ENCODE measurements around the gene MORC1. TPM values are rescaled to one million over a fixed set of nuclear protein-coding genes. Genes with fewer than 3 reads are reported as not detected.

Gene MORC1
- total RNA-seq, 2 experiments from 2014 or later = not detected

- CTCF ChIA-PET (ENCODE audit: unreplicated experiment) = interaction anchor here (0.9 kb wide), 1 partner anchor 253 kb away, joined by 3 read pairs; no protein-coding TSS in a partner anchor
- no peaks in the 10 kb centered on the region for H3K36me3 ChIP-seq (ENCODE audit: insufficient read depth, low read length)
- no peaks in the 10 kb centered on the region for H3K9me3 ChIP-seq (ENCODE audit: low read length)
- no peaks in the 10 kb centered on the region for H3K79me2 ChIP-seq (ENCODE audit: insufficient read depth, low read depth, low read length)
- H3K4me1 ChIP-seq (ENCODE audit: insufficient read depth, low read length, poor library complexity, severe bottlenecking) = no peaks in the 10 kb centered on the region
- no TSS peak for BruUV-seq (replicated peaks)
- intact Hi-C loops (cut with micrococcal nuclease; ENCODE audit: unreplicated experiment) = loop anchor here (1.0 kb wide), 2 partner anchors 253 to 426 kb away; no protein-coding TSS in a partner anchor
- no peak overlapping the region for H3K27ac ChIP-seq (ENCODE audit: low read depth, low read length, poor library complexity, severe bottlenecking)
- DNase-seq (ENCODE audit: low spot score) = peak; percentile 56
- H4K20me1 ChIP-seq (ENCODE audit: insufficient read depth, low read length) = no peaks in the 10 kb centered on the region
- H3K4me2 ChIP-seq (ENCODE audit: low read length) = no peak overlapping the region
- no peak overlapping the region for H3K4me3 ChIP-seq (ENCODE audit: low read depth, low read length, poor library complexity, severe bottlenecking)
- no peak overlapping the region for H2AFZ ChIP-seq (ENCODE audit: low read length)
- POLR2A ChIA-PET = interaction anchor here (0.6 to 0.7 kb wide), 2 partner anchors 73 to 241 kb away, joined by 3 to 4 read pairs; no protein-coding TSS in a partner anchor
- peak; percentile 91 for TF ChIP-seq CTCF (conservative IDR thresholded peaks at IDR 0.05; ENCODE audit: low read length)
- no peak for TF ChIP-seq EZH2phosphoT487 (IDR thresholded peaks at IDR 0.05; ENCODE audit: borderline replicate concordance, low read depth, low read length)
- no peaks in the 10 kb centered on the region for H3K9me2 ChIP-seq (ENCODE audit: insufficient read depth, low read length)
These were observed 202.9 kb downstream of the MORC1 start for GRCh38 chr3:108914774-108915641.

- TF ChIP-seq CTCF (conservative IDR thresholded peaks at IDR 0.05; ENCODE audit: low read length) (no peak), EZH2phosphoT487 (IDR thresholded peaks at IDR 0.05; ENCODE audit: borderline replicate concordance, low read depth, low read length) (no peak)
- DNase-seq (ENCODE audit: low spot score) = no peak
- Histone ChIP-seq H3K36me3 (ENCODE audit: insufficient read depth, low read length) (no peaks in the 10 kb centered on the region), H4K20me1 (ENCODE audit: insufficient read depth, low read length) (no peaks in the 10 kb centered on the region), H3K79me2 (ENCODE audit: insufficient read depth, low read depth, low read length) (no peaks in the 10 kb centered on the region), H3K4me3 (ENCODE audit: low read depth, low read length, poor library complexity, severe bottlenecking) (no peak overlapping the region), H3K4me1 (ENCODE audit: insufficient read depth, low read length, poor library complexity, severe bottlenecking) (no peaks in the 10 kb centered on the region), H3K9me3 (ENCODE audit: low read length) (no peaks in the 10 kb centered on the region), H3K9me2 (ENCODE audit: insufficient read depth, low read length) (no peaks in the 10 kb centered on the region), H2AFZ (ENCODE audit: low read length) (no peak overlapping the region), H3K27ac (ENCODE audit: low read depth, low read length, poor library complexity, severe bottlenecking) (no peak overlapping the region), H3K4me2 (ENCODE audit: low read length) (no peak overlapping the region)
- intact Hi-C loops (cut with micrococcal nuclease; ENCODE audit: unreplicated experiment) = no loop called here
- CTCF ChIA-PET (ENCODE audit: unreplicated experiment) = no interaction called here
- no TSS peak for BruUV-seq (replicated peaks)
- POLR2A ChIA-PET = no interaction called here
These were observed 208.1 kb downstream of the MORC1 start for GRCh38 chr3:108909799-108910198.

Small RNAs within 50 kb of the gene (small RNA-seq; reads per million reads assigned to genes)
- not detected for gene RF00012

Other genes starting within 250 kb of the MORC1 start
- not detected in 2 replicates for gene GUCA1C, start 164.3 kb downstream of the MORC1 start, total RNA-seq (2014; rRNA removed; shearing (Covaris generic))
- gene GUCA1C, start 164.3 kb downstream of the MORC1 start, total RNA-seq (2022) = not detected in 2 replicates
- gene C3orf85, start 18.6 kb upstream of the MORC1 start, total RNA-seq (2014; rRNA removed; shearing (Covaris generic)) = not detected in 2 replicates
- gene C3orf85, start 18.6 kb upstream of the MORC1 start, total RNA-seq (2022) = not detected in 2 replicates
- gene DPPA2, start 198.4 kb upstream of the MORC1 start, total RNA-seq (2014; rRNA removed; shearing (Covaris generic)) = not detected in 2 replicates
- gene DPPA2, start 198.4 kb upstream of the MORC1 start, total RNA-seq (2022) = not detected in 2 replicates
- not detected in 2 replicates for gene DPPA4, start 219.4 kb upstream of the MORC1 start, total RNA-seq (2014; rRNA removed; shearing (Covaris generic))
- not detected in 2 replicates for gene DPPA4, start 219.4 kb upstream of the MORC1 start, total RNA-seq (2022)